ENCODE results near the gene AGPAT2.

Gene AGPAT2

DNA sequence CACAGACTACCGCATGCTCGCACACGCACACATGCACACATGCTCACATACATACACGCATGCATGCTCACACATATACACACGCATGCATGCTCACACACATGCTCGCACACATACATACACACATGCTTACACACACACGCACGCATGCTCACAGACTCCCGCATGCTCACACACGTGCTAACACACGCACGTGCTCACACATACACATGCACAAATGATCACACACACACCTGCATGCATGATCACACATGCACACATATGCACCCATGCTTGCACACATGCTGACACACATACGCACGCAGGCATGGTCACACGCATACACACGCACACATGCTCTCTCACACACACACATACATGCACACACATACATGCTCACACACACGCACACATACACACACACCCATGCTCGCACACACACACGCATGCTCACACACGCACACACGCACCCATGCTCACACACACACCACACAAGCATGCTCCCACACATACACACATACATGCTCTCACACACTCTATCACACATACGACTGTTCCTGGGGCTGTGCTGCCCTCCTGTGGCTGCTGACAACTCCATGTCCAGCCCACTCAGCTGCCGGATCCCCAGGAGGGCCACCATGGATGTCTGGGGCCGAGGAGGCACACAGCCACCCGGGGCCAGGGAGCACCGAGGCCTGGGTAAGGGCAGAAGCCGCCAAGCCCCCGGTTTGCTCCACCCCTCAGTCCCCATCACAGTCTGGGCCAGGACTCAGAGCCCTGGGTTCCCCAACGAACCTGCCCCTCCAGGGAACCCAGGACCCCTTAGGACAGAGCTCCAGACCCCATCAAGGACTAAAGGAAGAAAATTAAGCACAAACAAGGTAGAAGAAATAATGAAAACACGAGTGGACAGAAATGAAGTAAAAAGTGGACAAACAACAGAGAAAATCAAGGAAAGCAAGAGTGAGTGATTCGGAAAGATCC lies 55.9 kb downstream of the AGPAT2 start (continued):
- TF ChIP-seq, protein P1, sequence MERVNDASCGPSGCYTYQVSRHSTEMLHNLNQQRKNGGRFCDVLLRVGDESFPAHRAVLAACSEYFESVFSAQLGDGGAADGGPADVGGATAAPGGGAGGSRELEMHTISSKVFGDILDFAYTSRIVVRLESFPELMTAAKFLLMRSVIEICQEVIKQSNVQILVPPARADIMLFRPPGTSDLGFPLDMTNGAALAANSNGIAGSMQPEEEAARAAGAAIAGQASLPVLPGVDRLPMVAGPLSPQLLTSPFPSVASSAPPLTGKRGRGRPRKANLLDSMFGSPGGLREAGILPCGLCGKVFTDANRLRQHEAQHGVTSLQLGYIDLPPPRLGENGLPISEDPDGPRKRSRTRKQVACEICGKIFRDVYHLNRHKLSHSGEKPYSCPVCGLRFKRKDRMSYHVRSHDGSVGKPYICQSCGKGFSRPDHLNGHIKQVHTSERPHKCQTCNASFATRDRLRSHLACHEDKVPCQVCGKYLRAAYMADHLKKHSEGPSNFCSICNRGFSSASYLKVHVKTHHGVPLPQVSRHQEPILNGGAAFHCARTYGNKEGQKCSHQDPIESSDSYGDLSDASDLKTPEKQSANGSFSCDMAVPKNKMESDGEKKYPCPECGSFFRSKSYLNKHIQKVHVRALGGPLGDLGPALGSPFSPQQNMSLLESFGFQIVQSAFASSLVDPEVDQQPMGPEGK (tag by site-specific recombination; IDR thresholded peaks at IDR 0.05): 0 out of 2 replicates have a peak, but pooled peaks have one; percentile 50
- TF ChIP-seq ZNF132 (tag by site-specific recombination; IDR thresholded peaks at IDR 0.05; ENCODE audit: borderline replicate concordance): no peak
- TF ChIP-seq, protein P2, sequence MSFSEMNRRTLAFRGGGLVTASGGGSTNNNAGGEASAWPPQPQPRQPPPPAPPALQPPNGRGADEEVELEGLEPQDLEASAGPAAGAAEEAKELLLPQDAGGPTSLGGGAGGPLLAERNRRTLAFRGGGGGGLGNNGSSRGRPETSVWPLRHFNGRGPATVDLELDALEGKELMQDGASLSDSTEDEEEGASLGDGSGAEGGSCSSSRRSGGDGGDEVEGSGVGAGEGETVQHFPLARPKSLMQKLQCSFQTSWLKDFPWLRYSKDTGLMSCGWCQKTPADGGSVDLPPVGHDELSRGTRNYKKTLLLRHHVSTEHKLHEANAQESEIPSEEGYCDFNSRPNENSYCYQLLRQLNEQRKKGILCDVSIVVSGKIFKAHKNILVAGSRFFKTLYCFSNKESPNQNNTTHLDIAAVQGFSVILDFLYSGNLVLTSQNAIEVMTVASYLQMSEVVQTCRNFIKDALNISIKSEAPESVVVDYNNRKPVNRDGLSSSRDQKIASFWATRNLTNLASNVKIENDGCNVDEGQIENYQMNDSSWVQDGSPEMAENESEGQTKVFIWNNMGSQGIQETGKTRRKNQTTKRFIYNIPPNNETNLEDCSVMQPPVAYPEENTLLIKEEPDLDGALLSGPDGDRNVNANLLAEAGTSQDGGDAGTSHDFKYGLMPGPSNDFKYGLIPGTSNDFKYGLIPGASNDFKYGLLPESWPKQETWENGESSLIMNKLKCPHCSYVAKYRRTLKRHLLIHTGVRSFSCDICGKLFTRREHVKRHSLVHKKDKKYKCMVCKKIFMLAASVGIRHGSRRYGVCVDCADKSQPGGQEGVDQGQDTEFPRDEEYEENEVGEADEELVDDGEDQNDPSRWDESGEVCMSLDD (tag by site-specific recombination; IDR thresholded peaks at IDR 0.05): peak; percentile 83; the same call in 1 of the 2 replicates
- TF ChIP-seq SP2 (tag by site-specific recombination; IDR thresholded peaks at IDR 0.05): no peak
- TF ChIP-seq ZNF600 (tag by site-specific recombination; IDR thresholded peaks at IDR 0.05): peak; percentile 66
- no peak for TF ChIP-seq ZNF37A (tag by site-specific recombination; IDR thresholded peaks at IDR 0.05)
- no peak; the same call in 1 of the 2 replicates for TF ChIP-seq ZNF548 (tag by site-specific recombination; IDR thresholded peaks at IDR 0.05)
- no peak for TF ChIP-seq ZNF549 (tag by site-specific recombination; IDR thresholded peaks at IDR 0.05)
- peak; percentile 27; the same call in 1 of the 2 replicates for TF ChIP-seq ZNF701 (tag by site-specific recombination; IDR thresholded peaks at IDR 0.05)
- no peak for TF ChIP-seq REPIN1 (tag by site-specific recombination; IDR thresholded peaks at IDR 0.05; ENCODE audit: low read depth)
- TF ChIP-seq, protein P3, sequence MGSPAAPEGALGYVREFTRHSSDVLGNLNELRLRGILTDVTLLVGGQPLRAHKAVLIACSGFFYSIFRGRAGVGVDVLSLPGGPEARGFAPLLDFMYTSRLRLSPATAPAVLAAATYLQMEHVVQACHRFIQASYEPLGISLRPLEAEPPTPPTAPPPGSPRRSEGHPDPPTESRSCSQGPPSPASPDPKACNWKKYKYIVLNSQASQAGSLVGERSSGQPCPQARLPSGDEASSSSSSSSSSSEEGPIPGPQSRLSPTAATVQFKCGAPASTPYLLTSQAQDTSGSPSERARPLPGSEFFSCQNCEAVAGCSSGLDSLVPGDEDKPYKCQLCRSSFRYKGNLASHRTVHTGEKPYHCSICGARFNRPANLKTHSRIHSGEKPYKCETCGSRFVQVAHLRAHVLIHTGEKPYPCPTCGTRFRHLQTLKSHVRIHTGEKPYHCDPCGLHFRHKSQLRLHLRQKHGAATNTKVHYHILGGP (tag by site-specific recombination; IDR thresholded peaks at IDR 0.05): no peak; the same call in 1 of the 2 replicates
- TF ChIP-seq ZNF248 (tag by site-specific recombination; IDR thresholded peaks at IDR 0.05): no peak
- TF ChIP-seq ZNF792 (tag by site-specific recombination; IDR thresholded peaks at IDR 0.05): no peak
- TF ChIP-seq ZNF311 (tag by site-specific recombination; IDR thresholded peaks at IDR 0.05; ENCODE audit: borderline replicate concordance): no peak
- no peak for TF ChIP-seq ZNF776 (tag by site-specific recombination; IDR thresholded peaks at IDR 0.05; ENCODE audit: borderline replicate concordance)
- TF ChIP-seq GLIS1 (tag by site-specific recombination; IDR thresholded peaks at IDR 0.05): peak; percentile 88
- no peak for TF ChIP-seq ZNF223 (tag by site-specific recombination; IDR thresholded peaks at IDR 0.05)
- TF ChIP-seq KLF1 (tag by site-specific recombination; IDR thresholded peaks at IDR 0.05): peak; percentile 52
- TF ChIP-seq ZNF785 (tag by site-specific recombination; IDR thresholded peaks at IDR 0.05): no peak; the same call in none of the 2 replicates
- TF ChIP-seq ZBTB7A (tag by site-specific recombination; IDR thresholded peaks at IDR 0.05; ENCODE audit: low read depth): no peak
- TF ChIP-seq ZNF157 (tag by site-specific recombination; IDR thresholded peaks at IDR 0.05): no peak
- TF ChIP-seq ZNF623 (tag by site-specific recombination; IDR thresholded peaks at IDR 0.05): no peak
- no peak for TF ChIP-seq KLF7 (tag by site-specific recombination; IDR thresholded peaks at IDR 0.05; ENCODE audit: borderline replicate concordance)
- no peak for TF ChIP-seq FEZF1 (tag by site-specific recombination; IDR thresholded peaks at IDR 0.05)
- TF ChIP-seq ZNF114 (tag by site-specific recombination; IDR thresholded peaks at IDR 0.05): no peak
- no peak for TF ChIP-seq ZNF791 (tag by site-specific recombination; IDR thresholded peaks at IDR 0.05)
- peak; percentile 21; the same call in 1 of the 2 replicates for TF ChIP-seq ZNF366 (tag by site-specific recombination; conservative IDR thresholded peaks at IDR 0.05)
- no peak for TF ChIP-seq ZNF777 (tag by site-specific recombination; IDR thresholded peaks at IDR 0.05; ENCODE audit: borderline replicate concordance)
- no peak; the same call in 1 of the 2 replicates for TF ChIP-seq ZNF175 (tag by site-specific recombination; IDR thresholded peaks at IDR 0.05)
- TF ChIP-seq ZBTB21 (tag by site-specific recombination; IDR thresholded peaks at IDR 0.05): no peak
- no peak for TF ChIP-seq BCL11B (tag by site-specific recombination; IDR thresholded peaks at IDR 0.05; ENCODE audit: low read depth)
- TF ChIP-seq, protein P4, sequence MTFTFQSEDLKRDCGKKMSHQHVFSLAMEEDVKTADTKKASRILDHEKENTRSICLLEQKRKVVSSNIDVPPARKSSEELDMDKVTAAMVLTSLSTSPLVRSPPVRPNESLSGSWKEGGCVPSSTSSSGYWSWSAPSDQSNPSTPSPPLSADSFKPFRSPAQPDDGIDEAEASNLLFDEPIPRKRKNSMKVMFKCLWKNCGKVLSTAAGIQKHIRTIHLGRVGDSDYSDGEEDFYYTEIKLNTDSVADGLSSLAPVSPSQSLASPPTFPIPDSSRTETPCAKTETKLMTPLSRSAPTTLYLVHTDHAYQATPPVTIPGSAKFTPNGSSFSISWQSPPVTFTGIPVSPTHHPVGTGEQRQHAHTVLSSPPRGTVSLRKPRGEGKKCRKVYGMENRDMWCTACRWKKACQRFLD (tag by site-specific recombination; IDR thresholded peaks at IDR 0.05): no peak
- TF ChIP-seq ZSCAN23 (tag by site-specific recombination; IDR thresholded peaks at IDR 0.05): peak; percentile 45; the same call in 1 of the 2 replicates
- no peak for TF ChIP-seq ZNF341 (tag by site-specific recombination; IDR thresholded peaks at IDR 0.05; ENCODE audit: low read depth)
- TF ChIP-seq ZNF585B (tag by site-specific recombination; IDR thresholded peaks at IDR 0.05): no peak
